Loucy (cell line): ENCODE results near the gene SCYGR5.

Experiments
- H2AFZ ChIP-seq: fragments of 200-600 bp; sonication (generic); 2 replicates; pipeline ENCODE4 v1.6.0; 2016; ENCODE audit warnings: antibody characterized with exemption, mild to moderate bottlenecking, low read length, moderate library complexity
- H3F3A ChIP-seq: fragments of 200-600 bp; 2 replicates; pipeline ENCODE4 v1.6.0; 2016; ENCODE audit warnings: antibody characterized with exemption, low read depth, mild to moderate bottlenecking
- H3K27me3 ChIP-seq: fragments of 200-600 bp; sonication (generic); 2 replicates; pipeline ENCODE4 v1.6.1; 2014; ENCODE audit warnings: low read length, mild to moderate bottlenecking; ENCODE audit not compliant: insufficient read depth, poor library complexity, severe bottlenecking
- H3K36me3 ChIP-seq: fragments of 200-600 bp; sonication (generic); 2 replicates; pipeline ENCODE4 v1.6.1; 2016; ENCODE audit warnings: low read length; ENCODE audit not compliant: insufficient read depth
- H3K4me1 ChIP-seq: fragments of 200-600 bp; sonication (generic); 2 replicates; pipeline ENCODE4 v1.5.1; 2014; ENCODE audit warnings: low read length, mild to moderate bottlenecking; ENCODE audit not compliant: insufficient read depth, poor library complexity, severe bottlenecking
- H3K4me2 ChIP-seq: fragments of 200-600 bp; sonication (generic); 2 replicates; pipeline ENCODE4 v1.6.0; 2014; ENCODE audit warnings: antibody characterized with exemption, low read length, low read depth, mild to moderate bottlenecking; ENCODE audit not compliant: poor library complexity, severe bottlenecking
- H3K4me3 ChIP-seq: fragments of 200-600 bp; sonication (generic); 2 replicates; pipeline ENCODE4 v1.5.1; 2014; ENCODE audit warnings: low read length, mild to moderate bottlenecking, mixed read lengths; ENCODE audit not compliant: poor library complexity, severe bottlenecking
- H3K79me2 ChIP-seq: fragments of 200-600 bp; sonication (generic); 2 replicates; pipeline ENCODE4 v1.6.1; 2014; ENCODE audit warnings: low read length; ENCODE audit not compliant: insufficient read depth
- H3K9ac ChIP-seq: fragments of 200-600 bp; sonication (generic); 2 replicates; pipeline ENCODE4 v1.6.0; 2014; ENCODE audit warnings: mild to moderate bottlenecking, low read depth, low read length, moderate library complexity; ENCODE audit not compliant: poor library complexity, severe bottlenecking
- H3K9me2 ChIP-seq: fragments of 200-600 bp; sonication (generic); replicated peaks from 2 replicates; pipeline ENCODE4 v1.6.1; 2016; ENCODE audit warnings: low read depth, low read length, mixed read lengths
- H3K9me3 ChIP-seq: fragments of 200-600 bp; sonication (generic); 2 replicates; pipeline ENCODE4 v1.6.1; 2014; ENCODE audit warnings: mild to moderate bottlenecking, antibody characterized with exemption, low read length, low read depth; ENCODE audit not compliant: insufficient read depth
- H4K20me1 ChIP-seq: fragments of 200-600 bp; sonication (generic); 2 replicates; pipeline ENCODE4 v1.6.0; 2014; ENCODE audit warnings: antibody characterized with exemption, low read length, mild to moderate bottlenecking; ENCODE audit not compliant: insufficient read depth, poor library complexity, severe bottlenecking
- EZH2phosphoT487 ChIP-seq: fragments of 200-600 bp; IDR thresholded peaks from 2 replicates; pipeline ENCODE4 v1.6.1; 2018; ENCODE audit warnings: antibody characterized with exemption, mild to moderate bottlenecking, moderate library complexity, borderline replicate concordance
- TF ChIP-seq, protein P1 (sequence below): fragments of 200-600 bp; sonication (generic); conservative IDR thresholded peaks from 2 replicates; pipeline ENCODE4 v1.5.1; 2014; ENCODE audit warnings: mild to moderate bottlenecking, antibody characterized with exemption, low read length

SCYGR5 gene

GRCh38 chr2:227707390-227707789 lies 40.8 kb downstream of the SCYGR5 start:
- Histone ChIP-seq H3K9me2 (no peaks in the 10 kb centered on the region), H3K4me3 (no peak overlapping the region), H3K9me3 (no peaks in the 10 kb centered on the region), H2AFZ (no peak overlapping the region), H3K36me3 (no peaks in the 10 kb centered on the region), H3K27me3 (no peaks in the 10 kb centered on the region), H4K20me1 (no peaks in the 10 kb centered on the region), H3F3A (no peaks in the 10 kb centered on the region), H3K79me2 (no peaks in the 10 kb centered on the region), H3K4me1 (no peaks in the 10 kb centered on the region), H3K9ac (no peak overlapping the region), H3K4me2 (no peak overlapping the region)
- no peak for TF ChIP-seq EZH2phosphoT487
- TF ChIP-seq, protein P1, sequence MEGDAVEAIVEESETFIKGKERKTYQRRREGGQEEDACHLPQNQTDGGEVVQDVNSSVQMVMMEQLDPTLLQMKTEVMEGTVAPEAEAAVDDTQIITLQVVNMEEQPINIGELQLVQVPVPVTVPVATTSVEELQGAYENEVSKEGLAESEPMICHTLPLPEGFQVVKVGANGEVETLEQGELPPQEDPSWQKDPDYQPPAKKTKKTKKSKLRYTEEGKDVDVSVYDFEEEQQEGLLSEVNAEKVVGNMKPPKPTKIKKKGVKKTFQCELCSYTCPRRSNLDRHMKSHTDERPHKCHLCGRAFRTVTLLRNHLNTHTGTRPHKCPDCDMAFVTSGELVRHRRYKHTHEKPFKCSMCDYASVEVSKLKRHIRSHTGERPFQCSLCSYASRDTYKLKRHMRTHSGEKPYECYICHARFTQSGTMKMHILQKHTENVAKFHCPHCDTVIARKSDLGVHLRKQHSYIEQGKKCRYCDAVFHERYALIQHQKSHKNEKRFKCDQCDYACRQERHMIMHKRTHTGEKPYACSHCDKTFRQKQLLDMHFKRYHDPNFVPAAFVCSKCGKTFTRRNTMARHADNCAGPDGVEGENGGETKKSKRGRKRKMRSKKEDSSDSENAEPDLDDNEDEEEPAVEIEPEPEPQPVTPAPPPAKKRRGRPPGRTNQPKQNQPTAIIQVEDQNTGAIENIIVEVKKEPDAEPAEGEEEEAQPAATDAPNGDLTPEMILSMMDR: no peak

DNA sequence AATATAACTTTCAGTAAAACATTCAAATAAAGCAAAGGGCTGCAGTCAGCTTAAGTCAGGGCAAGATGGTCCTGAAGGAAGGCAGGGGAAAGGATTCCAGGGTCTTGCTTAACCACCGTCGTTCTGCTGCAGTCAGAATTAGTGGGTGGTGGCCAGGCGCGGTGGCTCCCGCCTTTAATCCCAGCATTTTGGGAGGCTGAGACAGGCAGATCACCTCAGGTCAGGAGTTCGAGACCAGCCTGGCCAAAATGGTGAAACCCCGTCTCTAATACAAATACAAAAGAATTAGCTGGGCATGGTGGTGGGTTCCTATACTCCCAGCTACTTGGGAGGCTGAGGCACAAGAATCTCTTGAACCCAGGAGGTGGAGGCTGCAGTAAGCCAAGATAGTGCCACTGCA lies 44.4 kb downstream of the SCYGR5 start:
- no peak overlapping the region for H3K4me3 ChIP-seq
- H3K79me2 ChIP-seq: no peaks in the 10 kb centered on the region
- H3K27me3 ChIP-seq: no peaks in the 10 kb centered on the region
- no peaks in the 10 kb centered on the region for H3K9me3 ChIP-seq
- no peak overlapping the region for H3K9ac ChIP-seq
- H2AFZ ChIP-seq: no peak overlapping the region
- no peaks in the 10 kb centered on the region for H4K20me1 ChIP-seq
- no peak overlapping the region for H3K4me2 ChIP-seq
- H3K4me1 ChIP-seq: no peaks in the 10 kb centered on the region
- no peaks in the 10 kb centered on the region for H3K36me3 ChIP-seq
- no peaks in the 10 kb centered on the region for H3K9me2 ChIP-seq
- H3F3A ChIP-seq: no peaks in the 10 kb centered on the region
- TF ChIP-seq, protein P1: no peak
- no peak for TF ChIP-seq EZH2phosphoT487

- Histone ChIP-seq H3K9ac (no peak overlapping the region), H3F3A (no peaks in the 10 kb centered on the region), H3K36me3 (no peaks in the 10 kb centered on the region), H3K4me3 (no peak overlapping the region), H3K9me2 (no peaks in the 10 kb centered on the region), H3K9me3 (no peaks in the 10 kb centered on the region), H3K79me2 (no peaks in the 10 kb centered on the region), H3K4me1 (no peaks in the 10 kb centered on the region), H4K20me1 (no peaks in the 10 kb centered on the region), H3K27me3 (no peaks in the 10 kb centered on the region), H2AFZ (no peak overlapping the region), H3K4me2 (no peak overlapping the region)
- TF ChIP-seq, protein P1: no peak
- TF ChIP-seq EZH2phosphoT487: no peak
These were observed 46.7 kb downstream of the SCYGR5 start for GRCh38 chr2:227713291-227713690.
